T-helper 1 cell treated with Interleukin-12 subunit alpha and Interleukin-12 subunit beta and Interleukin-4 antibody, amounts not matched to agents 30 ng/mL and 1 ng/mL, for 36 hours (primary cell): ENCODE results near the gene ABI2. TPM values are rescaled to one million over a fixed set of nuclear protein-coding genes. Genes with fewer than 3 reads are reported as not detected.
"Not testable (repeated sequence)": the region's sequence is repeated elsewhere in the genome, so short reads cannot be mapped to it uniquely, and the experiment has no call there.

ENCODE experiments used
- intact Hi-C: fragments of 100-400 bp; cut with micrococcal nuclease; formaldehyde crosslinking; loops from one replicate; pipeline ENCODE4 v1.15.1; 2024
- total RNA-seq: library from RNA; stranded (reverse); gene quantifications from 2 replicates; pipeline ENCODE4 v1.2.3, GENCODE V29; 2022

The ABI2 gene
- total RNA-seq, 1 donor from 2014 or later: 31.1 TPM

GRCh38 chr2:203352604-203353255 lies 24.5 kb downstream of the ABI2 start:
- intact Hi-C loops: no loop called here

GRCh38 chr2:203354966-203355365 lies 26.8 kb downstream of the ABI2 start:
- intact Hi-C loops: no loop called here

GRCh38 chr2:203359450-203359849 lies 31.3 kb downstream of the ABI2 start:
- intact Hi-C loops: no loop called here

- intact Hi-C loops: no loop called here
These were observed 32.7 kb downstream of the ABI2 start for GRCh38 chr2:203360833-203361430.

GRCh38 chr2:203361495-203361894 lies 33.3 kb downstream of the ABI2 start:
- intact Hi-C loops: no loop called here

- intact Hi-C loops: no loop called here
These were observed 33.7 kb downstream of the ABI2 start for GRCh38 chr2:203361922-203362321.

GRCh38 chr2:203366639-203367466 lies 38.7 kb downstream of the ABI2 start:
- intact Hi-C loops: no loop called here

- intact Hi-C loops: not testable (repeated sequence)
These were observed 44.5 kb downstream of the ABI2 start for GRCh38 chr2:203372706-203373105.

- intact Hi-C loops: no loop called here
These were observed 48.0 kb downstream of the ABI2 start for GRCh38 chr2:203376173-203376572.

GRCh38 chr2:203379156-203379555 lies 51.0 kb downstream of the ABI2 start:
- intact Hi-C loops: no loop called here

- intact Hi-C loops: no loop called here
These were observed 54.8 kb downstream of the ABI2 start for GRCh38 chr2:203383038-203383437.

GRCh38 chr2:203388153-203388552 lies 60.0 kb downstream of the ABI2 start:
- intact Hi-C loops: not testable (repeated sequence)

- intact Hi-C loops: no loop called here
These were observed 66.5 kb downstream of the ABI2 start for GRCh38 chr2:203394519-203395227.

- intact Hi-C loops: no loop called here
These were observed 67.7 kb downstream of the ABI2 start for GRCh38 chr2:203395858-203396257.

- intact Hi-C loops: no loop called here
These were observed 68.5 kb downstream of the ABI2 start for GRCh38 chr2:203396667-203397066.

- intact Hi-C loops: no loop called here
These were observed 70.8 kb downstream of the ABI2 start for GRCh38 chr2:203399031-203399430.

GRCh38 chr2:203400805-203401585 lies 72.8 kb downstream of the ABI2 start:
- intact Hi-C loops: no loop called here

GRCh38 chr2:203404996-203405395 lies 76.8 kb downstream of the ABI2 start:
- intact Hi-C loops: no loop called here

- intact Hi-C loops: no loop called here
These were observed 79.3 kb downstream of the ABI2 start for GRCh38 chr2:203407496-203407895.

- intact Hi-C loops: no loop called here
These were observed 84.5 kb downstream of the ABI2 start for GRCh38 chr2:203412546-203413331.
